GM12878 (cell line): Measurements from ENCODE around the gene PHYKPL. TPM values are rescaled to one million over a fixed set of nuclear protein-coding genes. Genes with fewer than 3 reads are reported as not detected.

Source experiments
- ATAC-seq: fragments of 200-7000 bp; cut with Tn5 transposase; 3 replicates; pipeline ENCODE4 v1.9.1; 2020; ENCODE audit warnings: mild to moderate bottlenecking, moderate library complexity
- BruUV-seq: library from RNA; stranded (reverse); fragments of 400-500 nt; replicated peaks from 2 replicates; lab custom pipeline; 2021; lab: Mats Ljungman, UMichigan
- CTCF ChIA-PET: fragments of 300-600 bp; sonication (Branson Sonifier 250); formaldehyde crosslinking; extraction: SDS; loops from one replicate; lab custom pipeline; 2021; ENCODE audit warnings: inconsistent platforms; lab: Yijun Ruan, JAX
- POLR2A ChIA-PET: fragments of 350-600 bp; formaldehyde crosslinking; extraction: SDS; loops from one replicate; lab custom pipeline; 2021; ENCODE audit warnings: inconsistent platforms; lab: Charles Lee
- RAD21 ChIA-PET: fragments of 300-600 bp; sonication (Branson Sonifier 250); formaldehyde crosslinking; loops from one replicate; lab custom pipeline; 2023; ENCODE audit warnings: antibody characterized with exemption; ENCODE audit not compliant: unreplicated experiment; lab: Charles Lee
- SMC1A ChIA-PET: fragments of 300-600 bp; sonication (Branson Sonifier 250); formaldehyde crosslinking; loops from one replicate; lab custom pipeline; 2023; ENCODE audit not compliant: unreplicated experiment, uncharacterized antibody; lab: Charles Lee
- DNase-seq: peaks from one replicate; pipeline ENCODE4 v3.0.0-alpha.2; 2011; ENCODE audit warnings: low read depth, low spot score
- FAIRE-seq: peaks from 3 replicates; lab custom pipeline; 2011; peaks lifted over from hg19 to GRCh38; lab: Jason Lieb, UNC
- H2AFZ ChIP-seq: 2 replicates; pipeline ENCODE4 v1.6.0; 2011; ENCODE audit warnings: low read depth, low read length, control low read depth; ENCODE audit not compliant: control insufficient read depth
- H3K27ac ChIP-seq: 2 replicates; pipeline ENCODE4 v1.5.1; 2011; ENCODE audit warnings: control low read depth; ENCODE audit not compliant: control insufficient read depth, insufficient read depth
- H3K27me3 ChIP-seq, 2 experiments: replicated peaks in 1 of 2; 2 replicates each; pipeline versions ENCODE4 v1.6.0 to v1.6.1; 2011; ENCODE audit warnings: low read length in 1 of 2; ENCODE audit not compliant: control insufficient read depth in 2 of 2, insufficient read depth in 2 of 2
- H3K36me3 ChIP-seq, 2 experiments: 2 replicates each; pipeline ENCODE4 v1.5.1; 2011; ENCODE audit warnings: low read length in 1 of 2; ENCODE audit not compliant: control insufficient read depth in 2 of 2, insufficient read depth in 2 of 2
- H3K4me1 ChIP-seq: 2 replicates; pipeline ENCODE4 v1.6.1; 2011; ENCODE audit warnings: mild to moderate bottlenecking, low read length, moderate library complexity, mixed read lengths; ENCODE audit not compliant: control insufficient read depth, insufficient read depth
- H3K4me2 ChIP-seq: 2 replicates; pipeline ENCODE4 v1.6.0; 2011; ENCODE audit warnings: control low read depth; ENCODE audit not compliant: control insufficient read depth, insufficient read depth
- H3K4me3 ChIP-seq: fragments of 200-600 bp; sonication (generic); 2 replicates; pipeline ENCODE4 v1.5.1; 2016
- H3K79me2 ChIP-seq: 2 replicates; pipeline ENCODE4 v1.6.0; 2011; ENCODE audit warnings: low read length; ENCODE audit not compliant: control insufficient read depth, insufficient read depth
- H3K9ac ChIP-seq: 2 replicates; pipeline ENCODE4 v1.8.0; 2011; ENCODE audit warnings: low read length, control low read depth, mixed read lengths; ENCODE audit not compliant: control insufficient read depth, insufficient read depth
- H3K9me3 ChIP-seq: replicated peaks from 3 replicates; pipeline ENCODE4 v1.5.1; 2011; ENCODE audit warnings: mild to moderate bottlenecking, low read length; ENCODE audit not compliant: control insufficient read depth, insufficient read depth
- H4K20me1 ChIP-seq: 2 replicates; pipeline ENCODE4 v1.6.0; 2011; ENCODE audit not compliant: control insufficient read depth, insufficient read depth
- CBX3 ChIP-seq: fragments of 200-600 bp; sonication (generic); IDR thresholded peaks from 2 replicates; pipeline ENCODE4 v1.6.1; 2016; ENCODE audit warnings: low read depth, borderline replicate concordance
- EZH2 ChIP-seq: IDR thresholded peaks from 2 replicates; pipeline ENCODE4 v1.6.1; 2012; ENCODE audit warnings: low read depth, mild to moderate bottlenecking, control low read depth, inconsistent platforms, low read length, borderline replicate concordance; ENCODE audit not compliant: control insufficient read depth
- IRF4 ChIP-seq: IDR thresholded peaks from 2 replicates; pipeline ENCODE4 v1.6.1; 2011; ENCODE audit warnings: low read depth, low read length
- JUNB ChIP-seq: IDR thresholded peaks from 2 replicates; pipeline ENCODE4 v1.6.1; 2016; ENCODE audit warnings: antibody characterized with exemption, mild to moderate bottlenecking
- LARP7 ChIP-seq: fragments of 450-650 bp; IDR thresholded peaks from 2 replicates; pipeline ENCODE4 v1.6.1; 2017; ENCODE audit warnings: mild to moderate bottlenecking
- MTA3 ChIP-seq: IDR thresholded peaks from 2 replicates; pipeline ENCODE4 v1.6.1; 2012; ENCODE audit warnings: low read length, inconsistent platforms, borderline replicate concordance
- NFYB ChIP-seq: IDR thresholded peaks from 2 replicates; pipeline ENCODE4 v1.6.1; 2011; ENCODE audit warnings: low read depth, mild to moderate bottlenecking, low read length, improper control_type of control experiment, moderate library complexity; ENCODE audit not compliant: insufficient read depth
- NR2C2 ChIP-seq: IDR thresholded peaks from 2 replicates; pipeline ENCODE4 v1.6.1; 2011; ENCODE audit warnings: borderline replicate concordance, low read depth; ENCODE audit not compliant: control insufficient read depth, insufficient read length
- PAX8 ChIP-seq: fragments of 450-650 bp; IDR thresholded peaks from 2 replicates; pipeline ENCODE4 v1.6.1; 2017; ENCODE audit warnings: mild to moderate bottlenecking, moderate library complexity
- PML ChIP-seq: IDR thresholded peaks from 2 replicates; pipeline ENCODE4 v1.6.1; 2012; ENCODE audit warnings: low read length, inconsistent platforms
- POLR2AphosphoS5 ChIP-seq: IDR thresholded peaks from 2 replicates; pipeline ENCODE4 v1.6.1; 2011; ENCODE audit warnings: mild to moderate bottlenecking, low read length, inconsistent platforms
- RCOR1 ChIP-seq: conservative IDR thresholded peaks from 2 replicates; pipeline ENCODE4 v1.6.1; 2012; ENCODE audit warnings: low read depth, low read length, improper control_type of control experiment
- SREBF2 ChIP-seq: IDR thresholded peaks from 2 replicates; pipeline ENCODE4 v1.6.1; 2012; ENCODE audit warnings: mild to moderate bottlenecking, low read length
- USF1 ChIP-seq: IDR thresholded peaks from 2 replicates; pipeline ENCODE4 v1.6.1; 2011; ENCODE audit warnings: borderline replicate concordance, low read depth, mild to moderate bottlenecking, moderate library complexity, mixed read lengths, low read length; ENCODE audit not compliant: insufficient read depth; ENCODE audit errors: extremely low read length
- ZBED1 ChIP-seq: IDR thresholded peaks from 2 replicates; pipeline ENCODE4 v1.6.1; 2016; ENCODE audit warnings: borderline replicate concordance
- ZNF384 ChIP-seq: IDR thresholded peaks from 2 replicates; pipeline ENCODE4 v1.6.1; 2012; ENCODE audit warnings: low read depth, mild to moderate bottlenecking, low read length, improper control_type of control experiment, borderline replicate concordance
- WGBS: methylation state at CpG from one replicate; pipeline ENCODE4 v1.1.6; 2016; ENCODE audit warnings: low lambda C conversion rate; ENCODE audit not compliant: insufficient replicate concordance, insufficient coverage; ENCODE audit errors: missing lambda C conversion rate; 5-methylcytosine and 5-hydroxymethylcytosine counted together
- in situ Hi-C: fragments of 300-500 bp; cut with MboI; formaldehyde crosslinking; loops from 9 replicates; pipeline ENCODE4 v1.14.3; 2018; ENCODE audit warnings: mixed read lengths
- intact Hi-C: fragments of 100-400 bp; cut with micrococcal nuclease; formaldehyde crosslinking; loops from one replicate; pipeline ENCODE4 v1.14.2; 2022; ENCODE audit not compliant: unreplicated experiment
- polyA plus RNA-seq, 11 experiments: library from polyadenylated mRNA; depleted of rRNA in 4 of 11; unstranded in 6 of 11; stranded (reverse) in 5 of 11; fragments of >200 nt; fragmentation: Nextera tagmentation in 4 of 11; fragmentation: Illumina TruSeq in 1 of 11; extraction: Ambion mirVana in 4 of 11; extraction: Trizol in 1 of 11; gene quantifications; 1 replicate in 1 of 11; 2 replicates in 10 of 11; pipeline versions ENCODE4 v1.2.1 to v1.2.3, GENCODE V29; 2011 to 2016; ENCODE audit warnings: inconsistent platforms in 2 of 11, missing spikeins in 2 of 11, low read depth in 1 of 11
- total RNA-seq, 4 experiments: library from RNA; depleted of rRNA in 3 of 4; stranded (reverse); fragments of >200 nt in 3 of 4; fragmentation: Illumina TruSeq in 1 of 4; extraction: Trizol in 1 of 4; gene quantifications; 2 replicates each; pipeline versions ENCODE4 v1.2.1 to v1.2.3, GENCODE V29; 2013 to 2021

The PHYKPL gene
- total and polyA plus RNA-seq, 10 of the 15 experiments (the other 5 are each of a cell fraction or from before 2014, with no cell fraction given) = 4.5 to 53.9 (median 25.6) TPM

GRCh38 chr5:178248750-178249149, 16.1 kb upstream of the PHYKPL start (continued):
- no peak for TF ChIP-seq ZBED1
- TF ChIP-seq PML = no peak
- TF ChIP-seq LARP7 = no peak
- no peak for TF ChIP-seq RCOR1
- TF ChIP-seq MTA3 = no peak
- no peak for TF ChIP-seq IRF4
- TF ChIP-seq NR2C2 = no peak
- TF ChIP-seq PAX8 = no peak
- TF ChIP-seq, all 136 proteins: peak for 0

- TF ChIP-seq NFYB (no peak), POLR2AphosphoS5 (no peak), EZH2 (no peak), JUNB (no peak), USF1 (no peak), CBX3 (no peak), SREBF2 (no peak), ZNF384 (no peak)
- FAIRE-seq (no peak), ATAC-seq (peak; percentile 61; the same call in 2 of the 3 replicates), DNase-seq (no peak)
- RAD21 ChIA-PET = no interaction called here
- intact Hi-C loops = no loop called here
- 58% methylated on average over 23 of the region's 24 CpGs for WGBS
- Histone ChIP-seq H2AFZ (no peak overlapping the region), H4K20me1 (no peaks in the 10 kb centered on the region), H3K4me2 (no peak overlapping the region), H3K27me3 (no peaks in the 10 kb centered on the region), H3K79me2 (no peaks in the 10 kb centered on the region), H3K9ac (no peak overlapping the region), H3K9me3 (no peaks in the 10 kb centered on the region), H3K4me1 (peaks cover 13% of the 10 kb centered on the region), H3K4me3 (no peak overlapping the region), H3K36me3 (no peaks in the 10 kb centered on the region), H3K27ac (no peak overlapping the region)
- POLR2A ChIA-PET = no interaction called here
- in situ Hi-C loops = no loop called here
- CTCF ChIA-PET = no interaction called here
- BruUV-seq = no TSS peak
- SMC1A ChIA-PET = no interaction called here
Measured at GRCh38 chr5:178247481-178248456, 15.2 kb upstream of the PHYKPL start.
